ENCODE results near the gene PRKCE.

GRCh38 chr2:45964223-45964841 is 312.9 kb downstream of the PRKCE start:
- TF ChIP-seq GATA2 (IDR thresholded peaks at IDR 0.05; ENCODE audit: low read depth, low read length) (0 out of 2 replicates have a peak, but pooled peaks have one; percentile 23), GATA3 (IDR thresholded peaks at IDR 0.05; ENCODE audit: low read depth, low read length) (no peak)
